CD4-positive, CD25-positive, alpha-beta regulatory T cell (primary cell): Measurements from ENCODE around the gene CWC27. TPM values are rescaled to one million over a fixed set of nuclear protein-coding genes. Genes with fewer than 3 reads are reported as not detected.

Experiments used
- ATAC-seq, 2 donors: fragments of 150-1000 bp; cut with Tn5 transposase; one replicate each; pipeline ENCODE4 v1.10.0; 2021; ENCODE audit warnings: low read depth in 2 of 2, moderate number of reproducible peaks in 2 of 2, moderate library complexity in 1 of 2
- DNase-seq, 3 donors: peaks; one replicate each; pipeline versions ENCODE4 v3.0.0 to v3.0.0-alpha.2; 2012 to 2022; ENCODE audit warnings: mixed read lengths in 1 of 3
- H3K27ac ChIP-seq: one replicate; pipeline ENCODE4 v1.7.0; 2013; ENCODE audit warnings: mild to moderate bottlenecking, low read length; ENCODE audit not compliant: insufficient read depth, poor library complexity, severe bottlenecking
- H3K27me3 ChIP-seq: one replicate; pipeline ENCODE4 v1.7.0; 2013; ENCODE audit warnings: low read length; ENCODE audit not compliant: control insufficient read depth, insufficient read depth
- H3K36me3 ChIP-seq: one replicate; pipeline ENCODE4 v1.7.0; 2013; ENCODE audit warnings: mild to moderate bottlenecking, low read length, moderate library complexity; ENCODE audit not compliant: control insufficient read depth, insufficient read depth
- H3K4me1 ChIP-seq: 2 replicates; pipeline ENCODE4 v1.7.0; 2013; ENCODE audit warnings: mild to moderate bottlenecking, low read length; ENCODE audit not compliant: insufficient read depth, control insufficient read depth, poor library complexity, severe bottlenecking
- H3K4me3 ChIP-seq: one replicate; pipeline ENCODE4 v1.7.0; 2013; ENCODE audit warnings: low read depth, mild to moderate bottlenecking, low read length, moderate library complexity
- H3K9me3 ChIP-seq, 2 experiments: 1 replicate in 1 of 2; 2 replicates in 1 of 2; pipeline ENCODE4 v1.7.0; 2013; ENCODE audit warnings: low read length in 2 of 2, mild to moderate bottlenecking in 1 of 2, moderate library complexity in 1 of 2; ENCODE audit not compliant: control insufficient read depth in 2 of 2
- H3K27ac Mint-ChIP-seq, 3 donors: one replicate each; pipeline ENCODE4 v1.8.0; 2020 to 2022; ENCODE audit warnings: mild to moderate bottlenecking in 3 of 3, mixed read lengths in 3 of 3, moderate library complexity in 2 of 3
- H3K27me3 Mint-ChIP-seq: one replicate; pipeline ENCODE4 v1.8.0; 2022; ENCODE audit warnings: mild to moderate bottlenecking, mixed read lengths
- H3K36me3 Mint-ChIP-seq: one replicate; pipeline ENCODE4 v1.8.0; 2020; ENCODE audit warnings: mixed read lengths
- H3K4me1 Mint-ChIP-seq, 4 donors: one replicate each; pipeline ENCODE4 v1.8.0; 2020 to 2022; ENCODE audit warnings: mixed read lengths in 4 of 4, mild to moderate bottlenecking in 1 of 4
- H3K4me3 Mint-ChIP-seq, 4 donors: one replicate each; pipeline ENCODE4 v1.8.0; 2020 to 2022; ENCODE audit warnings: mild to moderate bottlenecking in 4 of 4, mixed read lengths in 4 of 4, moderate library complexity in 3 of 4
- H3K9me3 Mint-ChIP-seq, 7 donors: one replicate each; pipeline ENCODE4 v1.8.0; 2020 to 2022; ENCODE audit warnings: mixed read lengths in 7 of 7, mild to moderate bottlenecking in 3 of 7, moderate library complexity in 2 of 7
- polyA plus RNA-seq, 4 donors: library from polyadenylated mRNA; unstranded; fragments of 300-500 nt; fragmentation: Illumina TruSeq; gene quantifications; one replicate each; pipeline ENCODE4 v1.2.3, GENCODE V29; 2021
- total RNA-seq: library from RNA; stranded (reverse); gene quantifications from one replicate; pipeline ENCODE4 v1.2.3, GENCODE V29; 2022

The CWC27 gene
- total and polyA plus RNA-seq, 5 donors from 2014 or later: 22.4 to 33.4 (median 27.6) TPM

GRCh38 chr5:65066387-65067146 lies 297.8 kb downstream of the CWC27 start:
- no peak overlapping the region for H3K4me3 Mint-ChIP-seq

GRCh38 chr5:65067147-65067506 lies 298.4 kb downstream of the CWC27 start:
- Histone ChIP-seq H3K4me3 (no peak overlapping the region), H3K36me3 (no peaks in the 10 kb centered on the region), H3K9me3 (no peaks in the 10 kb centered on the region), H3K4me1 (no peaks in the 10 kb centered on the region), H3K27me3 (peaks cover 12% of the 10 kb centered on the region), H3K27ac (no peak overlapping the region)
- DNase-seq (no peak), ATAC-seq (no peak)
- peaks cover 0 to 4% (median 0%) of the 10 kb centered on the region in 4 donors for H3K4me1 Mint-ChIP-seq
- peaks cover 0 to 1% (median 0%) of the 10 kb centered on the region in 7 donors for H3K9me3 Mint-ChIP-seq
- H3K36me3 Mint-ChIP-seq: no peaks in the 10 kb centered on the region
- peaks cover 31% of the 10 kb centered on the region for H3K27me3 Mint-ChIP-seq
- no peak overlapping the region for H3K27ac Mint-ChIP-seq
- no peak overlapping the region for H3K4me3 Mint-ChIP-seq

More at GRCh38 chr5:65066387-65067146, 297.8 kb downstream of the CWC27 start:
- Histone ChIP-seq H3K4me3 (no peak overlapping the region), H3K27ac (no peak overlapping the region), H3K36me3 (no peaks in the 10 kb centered on the region), H3K9me3 (no peaks in the 10 kb centered on the region), H3K4me1 (no peaks in the 10 kb centered on the region), H3K27me3 (peaks cover 12% of the 10 kb centered on the region)
- DNase-seq (no peak), ATAC-seq (no peak)
- peaks cover 0 to 1% (median 0%) of the 10 kb centered on the region in 7 donors for H3K9me3 Mint-ChIP-seq
- H3K27me3 Mint-ChIP-seq: peaks cover 31% of the 10 kb centered on the region
- H3K4me1 Mint-ChIP-seq: peaks cover 0 to 4% (median 0%) of the 10 kb centered on the region in 4 donors
- H3K27ac Mint-ChIP-seq: no peak overlapping the region
- H3K36me3 Mint-ChIP-seq: no peaks in the 10 kb centered on the region

Other genes starting within 250 kb of the CWC27 start
- not detected for gene SHISAL2B, start 78.4 kb upstream of the CWC27 start, total RNA-seq
- not detected for gene SHISAL2B, start 78.4 kb upstream of the CWC27 start, polyA plus RNA-seq
- 31.6 TPM for gene SREK1IP1, start 239 bp upstream of the CWC27 start, total RNA-seq
- 10 to 100 TPM; 30.1 to 38.3 (median 33.5) TPM for gene SREK1IP1, start 239 bp upstream of the CWC27 start, polyA plus RNA-seq